B cell (primary cell): ENCODE measurements around the gene UBE2R2. TPM values are rescaled to one million over a fixed set of nuclear protein-coding genes. Genes with fewer than 3 reads are reported as not detected.

Experiments used
- ATAC-seq: fragments of 200-7000 bp; cut with Tn5 transposase; one replicate; pipeline ENCODE4 v1.10.0; 2021; ENCODE audit warnings: low read depth, mild to moderate bottlenecking, moderate number of reproducible peaks, moderate library complexity
- CTCF ChIA-PET: fragments of 350-600 bp; sonication (Branson Sonifier 250); formaldehyde crosslinking; loops from one replicate; lab custom pipeline; 2021; ENCODE audit warnings: antibody characterized with exemption, inconsistent platforms; lab: Charles Lee
- POLR2A ChIA-PET: fragments of 350-600 bp; sonication (Branson Sonifier 250); formaldehyde crosslinking; loops from one replicate; lab custom pipeline; 2021; ENCODE audit warnings: antibody characterized with exemption; lab: Charles Lee
- DNase-seq: peaks from one replicate; pipeline ENCODE4 v3.0.0; 2013
- H2AFZ ChIP-seq: 2 replicates; pipeline ENCODE4 v1.6.1; 2012; ENCODE audit warnings: mild to moderate bottlenecking, low read depth, low read length; ENCODE audit not compliant: insufficient read depth, poor library complexity, severe bottlenecking
- H3K27ac ChIP-seq, 2 donors: 1 replicate in 1 of 2; 2 replicates in 1 of 2; pipeline ENCODE4 v1.5.1; 2012 to 2013; ENCODE audit warnings: low read length in 2 of 2, mild to moderate bottlenecking in 2 of 2, moderate library complexity in 1 of 2
- H3K27me3 ChIP-seq, 4 experiments: fragments of 200-600 bp in 1 of 4; sonication (generic) in 1 of 4; replicated peaks in 1 of 4; 1 replicate in 2 of 4; 2 replicates in 2 of 4; pipeline versions ENCODE4 v1.6.1 to v1.7.0; 2013 to 2016; ENCODE audit warnings: low read length in 3 of 4, mild to moderate bottlenecking in 2 of 4, mixed read lengths in 1 of 4, moderate library complexity in 1 of 4; ENCODE audit not compliant: insufficient read depth in 4 of 4, control insufficient read depth in 3 of 4; ENCODE audit errors: control extremely low read depth in 1 of 4
- H3K36me3 ChIP-seq, 2 experiments: replicated peaks in 1 of 2; 1 replicate in 1 of 2; 2 replicates in 1 of 2; pipeline versions ENCODE4 v1.6.1 to v1.7.1; 2013; ENCODE audit warnings: low read length in 1 of 2; ENCODE audit not compliant: insufficient read depth in 2 of 2, control insufficient read depth in 1 of 2; ENCODE audit errors: control extremely low read depth in 1 of 2, extremely low read depth in 1 of 2
- H3K4me1 ChIP-seq, 2 donors: fragments of 200-600 bp in 1 of 2; sonication (generic) in 1 of 2; 1 replicate in 1 of 2; 2 replicates in 1 of 2; pipeline versions ENCODE4 v1.5.1 to v1.6.1; 2013 to 2017; ENCODE audit warnings: low read length in 2 of 2; ENCODE audit not compliant: control insufficient read depth in 2 of 2, insufficient read depth in 2 of 2
- H3K4me2 ChIP-seq: replicated peaks from 2 replicates; pipeline ENCODE3; 2012; ENCODE audit warnings: mild to moderate bottlenecking, low read depth, low read length; ENCODE audit not compliant: poor library complexity, severe bottlenecking
- H3K4me3 ChIP-seq, 5 experiments: fragments of 200-600 bp in 1 of 5; sonication (generic) in 1 of 5; 1 replicate in 3 of 5; 2 replicates in 2 of 5; pipeline versions ENCODE4 v1.5.1 to v1.7.0; 2011 to 2016; ENCODE audit warnings: low read length in 4 of 5, mild to moderate bottlenecking in 4 of 5, low read depth in 2 of 5, control low read depth in 1 of 5, moderate library complexity in 1 of 5; ENCODE audit not compliant: insufficient read depth in 1 of 5; ENCODE audit errors: control extremely low read depth in 1 of 5, extremely low read depth in 1 of 5
- H3K79me2 ChIP-seq: fragments of 200-600 bp; sonication (generic); one replicate; pipeline ENCODE4 v1.6.0; 2016; ENCODE audit warnings: low read length; ENCODE audit not compliant: control insufficient read depth, insufficient read depth
- H3K9ac ChIP-seq: fragments of 200-600 bp; sonication (generic); 2 replicates; pipeline ENCODE4 v1.6.1; 2017; ENCODE audit warnings: mild to moderate bottlenecking, low read length, moderate library complexity
- H3K9me3 ChIP-seq, 3 donors: one replicate each; pipeline versions ENCODE4 v1.6.1 to v1.7.1; 2013; ENCODE audit warnings: low read length in 2 of 3; ENCODE audit not compliant: control insufficient read depth in 2 of 3, insufficient read depth in 1 of 3; ENCODE audit errors: control extremely low read depth in 1 of 3
- H4K20me1 ChIP-seq: 2 replicates; pipeline ENCODE4 v1.6.0; 2012; ENCODE audit warnings: mild to moderate bottlenecking, low read length; ENCODE audit not compliant: insufficient read depth, control insufficient read depth, poor library complexity, severe bottlenecking
- H3K27ac Mint-ChIP-seq: one replicate; pipeline ENCODE4 v1.8.0; 2021; ENCODE audit warnings: mixed read lengths
- H3K27me3 Mint-ChIP-seq: one replicate; pipeline ENCODE4 v1.8.0; 2021; ENCODE audit warnings: mixed read lengths
- H3K4me1 Mint-ChIP-seq: one replicate; pipeline ENCODE4 v1.8.0; 2021; ENCODE audit warnings: mixed read lengths
- H3K4me3 Mint-ChIP-seq: one replicate; pipeline ENCODE4 v1.8.0; 2021; ENCODE audit warnings: mixed read lengths
- H3K9me3 Mint-ChIP-seq: one replicate; pipeline ENCODE4 v1.8.0; 2022; ENCODE audit warnings: mixed read lengths; ENCODE audit not compliant: insufficient read depth
- EZH2 ChIP-seq: IDR thresholded peaks from 2 replicates; pipeline ENCODE4 v1.6.1; 2012; ENCODE audit warnings: borderline replicate concordance, low read depth, mild to moderate bottlenecking, moderate library complexity, low read length; ENCODE audit not compliant: insufficient read depth, poor library complexity, severe bottlenecking
- WGBS: methylation state at CpG from one replicate; pipeline ENCODE4 v1.1.5; 2013; ENCODE audit warnings: missing lambda C conversion rate; ENCODE audit not compliant: insufficient coverage; 5-methylcytosine and 5-hydroxymethylcytosine counted together
- intact Hi-C: fragments of 100-400 bp; cut with micrococcal nuclease; formaldehyde crosslinking; loops from one replicate; pipeline ENCODE4 v1.10.0; 2022
- polyA plus RNA-seq: library from polyadenylated mRNA; depleted of rRNA; stranded (reverse); fragments of >200 nt; gene quantifications from 2 replicates; pipeline ENCODE4 v1.2.3, GENCODE V29; 2012
- total RNA-seq, 2 donors: library from RNA; stranded (reverse); fragments of 120-200 nt in 1 of 2; gene quantifications; 1 replicate in 1 of 2; 2 replicates in 1 of 2; pipeline versions ENCODE4 v1.2.3 to v1.2.4, GENCODE V29; 2013 to 2022
- TF ChIP-seq, protein P1 (sequence below): fragments of 200-600 bp; IDR thresholded peaks from one replicate; pipeline ENCODE4 v1.8.0; 2022; ENCODE audit warnings: antibody characterized with exemption, mild to moderate bottlenecking

Gene UBE2R2
- total and polyA plus RNA-seq, 2 donors (not counting 1 experiment from before 2014, with no cell fraction given) = 18.9 to 48.8 TPM

DNA sequence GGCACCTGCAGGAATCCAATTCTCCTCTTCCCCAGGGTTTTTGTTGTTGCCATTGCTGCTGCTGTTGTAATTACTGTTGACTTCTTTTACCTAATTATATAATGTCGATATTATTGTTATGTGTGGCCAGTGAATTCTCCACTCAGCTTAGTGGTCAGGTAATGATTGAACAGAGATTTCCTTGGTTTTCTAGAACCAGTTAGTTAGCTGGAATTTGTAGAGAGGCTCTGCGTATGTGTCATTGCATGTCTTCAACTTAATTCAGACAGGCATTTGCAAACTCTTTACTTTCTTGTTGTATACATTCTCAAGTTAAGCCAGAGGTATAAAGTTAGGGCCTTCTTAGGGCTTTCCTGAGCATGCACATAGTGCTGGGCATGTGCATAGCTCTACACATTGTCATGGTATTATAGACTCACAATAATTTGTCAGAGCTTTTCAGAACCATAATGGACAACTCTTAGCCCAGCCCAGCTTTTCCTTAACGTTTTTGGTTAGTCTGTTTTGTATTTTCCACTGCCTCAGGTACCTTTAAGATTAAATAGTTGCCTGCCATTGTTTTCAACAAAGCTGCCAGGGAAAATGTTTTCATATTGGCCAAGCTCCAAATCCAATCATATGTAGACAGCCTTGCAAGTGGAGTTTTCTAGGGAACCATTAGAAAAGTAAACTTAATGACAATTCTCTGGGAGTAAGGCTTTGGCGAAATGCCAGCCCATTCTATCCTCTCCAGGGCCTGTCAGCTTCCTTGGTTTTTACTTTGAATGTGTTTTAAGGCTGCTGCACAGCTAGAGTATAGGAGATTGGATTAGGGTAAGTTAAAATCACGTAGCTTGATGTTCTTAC is 68.1 kb downstream of the UBE2R2 start:
- TF ChIP-seq, protein P1, sequence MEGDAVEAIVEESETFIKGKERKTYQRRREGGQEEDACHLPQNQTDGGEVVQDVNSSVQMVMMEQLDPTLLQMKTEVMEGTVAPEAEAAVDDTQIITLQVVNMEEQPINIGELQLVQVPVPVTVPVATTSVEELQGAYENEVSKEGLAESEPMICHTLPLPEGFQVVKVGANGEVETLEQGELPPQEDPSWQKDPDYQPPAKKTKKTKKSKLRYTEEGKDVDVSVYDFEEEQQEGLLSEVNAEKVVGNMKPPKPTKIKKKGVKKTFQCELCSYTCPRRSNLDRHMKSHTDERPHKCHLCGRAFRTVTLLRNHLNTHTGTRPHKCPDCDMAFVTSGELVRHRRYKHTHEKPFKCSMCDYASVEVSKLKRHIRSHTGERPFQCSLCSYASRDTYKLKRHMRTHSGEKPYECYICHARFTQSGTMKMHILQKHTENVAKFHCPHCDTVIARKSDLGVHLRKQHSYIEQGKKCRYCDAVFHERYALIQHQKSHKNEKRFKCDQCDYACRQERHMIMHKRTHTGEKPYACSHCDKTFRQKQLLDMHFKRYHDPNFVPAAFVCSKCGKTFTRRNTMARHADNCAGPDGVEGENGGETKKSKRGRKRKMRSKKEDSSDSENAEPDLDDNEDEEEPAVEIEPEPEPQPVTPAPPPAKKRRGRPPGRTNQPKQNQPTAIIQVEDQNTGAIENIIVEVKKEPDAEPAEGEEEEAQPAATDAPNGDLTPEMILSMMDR = no peak
- no peak for TF ChIP-seq EZH2
- Histone ChIP-seq H3K36me3 (peaks cover 2 to 15% of the 10 kb centered on the region in 2 experiments), H3K79me2 (peaks cover 80% of the 10 kb centered on the region), H3K9me3 (no peaks in the 10 kb centered on the region), H3K4me1 (no peaks in the 10 kb centered on the region), H3K4me3 (no peak overlapping the region), H3K4me2 (no peak overlapping the region), H2AFZ (no peak overlapping the region), H4K20me1 (peaks cover 60% of the 10 kb centered on the region), H3K27ac (no peak overlapping the region), H3K27me3 (no peaks in the 10 kb centered on the region), H3K9ac (no peak overlapping the region)
- ATAC-seq (no peak), DNase-seq (no peak)
- intact Hi-C loops = no loop called here
- Mint-ChIP-seq H3K27me3 (no peaks in the 10 kb centered on the region), H3K9me3 (no peaks in the 10 kb centered on the region), H3K27ac (no peak overlapping the region), H3K4me3 (no peak overlapping the region), H3K4me1 (peaks cover 28% of the 10 kb centered on the region)
- ChIA-PET CTCF (interaction anchor here (0.6 to 1.5 kb wide), 4 partner anchors 27 to 71 kb away, joined by 3 to 6 read pairs (median 4); no protein-coding TSS in a partner anchor), POLR2A (no interaction called here)
- WGBS = 100% methylated on average over 1 of the region's 5 CpGs

DNA sequence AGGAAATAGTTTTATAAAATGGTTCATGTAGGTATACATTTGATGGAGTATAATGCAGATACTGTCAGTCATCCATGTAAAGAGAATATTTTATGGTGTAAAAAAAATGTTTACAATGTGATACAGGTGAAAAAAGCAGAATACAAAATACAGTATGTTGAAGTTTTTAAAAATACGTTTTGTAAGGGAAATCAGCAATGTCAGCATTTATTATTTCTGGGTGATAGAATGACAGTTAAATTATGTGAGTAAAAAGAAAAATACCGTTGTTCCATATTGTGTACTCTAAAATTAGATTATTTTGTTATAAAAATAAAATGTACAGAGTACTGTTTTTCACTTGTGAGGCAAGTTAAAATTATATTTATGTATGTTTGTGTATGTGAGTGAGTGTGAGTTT is 69.0 kb downstream of the UBE2R2 start:
- ChIA-PET POLR2A (no interaction called here), CTCF (interaction anchor here (0.6 kb wide), 1 partner anchor 59 kb away, joined by 4 read pairs; no protein-coding TSS in a partner anchor)
- H2AFZ ChIP-seq = no peak overlapping the region
- H3K27ac ChIP-seq = no peak overlapping the region
- H3K4me2 ChIP-seq = no peak overlapping the region
- 100% methylated on average over 1 of the region's 2 CpGs for WGBS
- peaks cover 22% of the 10 kb centered on the region for H3K4me1 Mint-ChIP-seq
- no peak overlapping the region for H3K27ac Mint-ChIP-seq
- intact Hi-C loops = no loop called here
- peaks cover 51% of the 10 kb centered on the region for H4K20me1 ChIP-seq
- no peak overlapping the region for H3K4me3 ChIP-seq
- H3K27me3 Mint-ChIP-seq = no peaks in the 10 kb centered on the region
- H3K9me3 ChIP-seq = no peaks in the 10 kb centered on the region
- no peak overlapping the region for H3K9ac ChIP-seq
- H3K4me3 Mint-ChIP-seq = no peak overlapping the region
- H3K27me3 ChIP-seq = no peaks in the 10 kb centered on the region
- DNase-seq (no peak), ATAC-seq (no peak)
- peaks cover 2 to 15% of the 10 kb centered on the region in 2 experiments for H3K36me3 ChIP-seq
- H3K79me2 ChIP-seq = peaks cover 77% of the 10 kb centered on the region
- H3K4me1 ChIP-seq = no peaks in the 10 kb centered on the region
- H3K9me3 Mint-ChIP-seq = no peaks in the 10 kb centered on the region
- no peak for TF ChIP-seq EZH2
- TF ChIP-seq, protein P1 = no peak
